Uterus (tissue), 2 donors: Measurements from ENCODE around the gene BTG2.

Experiments
- POLR2A ChIP-seq, 2 donors: fragments of 450-650 bp; IDR thresholded peaks; one replicate each; pipeline ENCODE4 v1.6.1; 2016; ENCODE audit warnings: antibody characterized with exemption in 2 of 2, mild to moderate bottlenecking in 1 of 2, moderate library complexity in 1 of 2
- TF ChIP-seq, protein P1 (sequence below), 4 experiments: fragments of 200-600 bp in 2 of 4; fragments of 450-650 bp in 2 of 4; sonication (generic) in 2 of 4; IDR thresholded peaks; one replicate each; pipeline ENCODE4 v1.5.1; 2016 to 2019; ENCODE audit warnings: antibody characterized with exemption in 4 of 4, mild to moderate bottlenecking in 2 of 4, moderate library complexity in 1 of 4

DNA sequence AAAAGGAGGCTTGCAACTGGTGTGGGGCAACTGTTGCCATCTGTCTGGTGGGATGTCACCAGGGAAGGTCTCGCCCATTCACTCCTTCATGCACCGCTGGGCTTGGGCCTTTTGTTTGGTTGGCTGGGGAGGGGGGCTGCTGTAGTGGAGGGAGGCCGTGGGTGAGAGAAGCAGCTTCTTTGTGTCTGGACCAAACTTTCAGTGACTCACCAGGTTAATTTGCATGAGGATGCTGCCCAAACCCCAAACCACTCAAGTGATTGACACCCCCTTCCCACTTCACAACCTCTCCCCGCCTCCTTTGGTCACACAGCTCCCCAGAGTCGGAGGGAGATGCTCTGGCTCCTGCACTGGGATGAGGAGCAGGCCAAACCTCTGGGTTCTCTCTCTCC, 19.7 kb downstream of the BTG2 start:
- TF ChIP-seq, protein P1, sequence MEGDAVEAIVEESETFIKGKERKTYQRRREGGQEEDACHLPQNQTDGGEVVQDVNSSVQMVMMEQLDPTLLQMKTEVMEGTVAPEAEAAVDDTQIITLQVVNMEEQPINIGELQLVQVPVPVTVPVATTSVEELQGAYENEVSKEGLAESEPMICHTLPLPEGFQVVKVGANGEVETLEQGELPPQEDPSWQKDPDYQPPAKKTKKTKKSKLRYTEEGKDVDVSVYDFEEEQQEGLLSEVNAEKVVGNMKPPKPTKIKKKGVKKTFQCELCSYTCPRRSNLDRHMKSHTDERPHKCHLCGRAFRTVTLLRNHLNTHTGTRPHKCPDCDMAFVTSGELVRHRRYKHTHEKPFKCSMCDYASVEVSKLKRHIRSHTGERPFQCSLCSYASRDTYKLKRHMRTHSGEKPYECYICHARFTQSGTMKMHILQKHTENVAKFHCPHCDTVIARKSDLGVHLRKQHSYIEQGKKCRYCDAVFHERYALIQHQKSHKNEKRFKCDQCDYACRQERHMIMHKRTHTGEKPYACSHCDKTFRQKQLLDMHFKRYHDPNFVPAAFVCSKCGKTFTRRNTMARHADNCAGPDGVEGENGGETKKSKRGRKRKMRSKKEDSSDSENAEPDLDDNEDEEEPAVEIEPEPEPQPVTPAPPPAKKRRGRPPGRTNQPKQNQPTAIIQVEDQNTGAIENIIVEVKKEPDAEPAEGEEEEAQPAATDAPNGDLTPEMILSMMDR (IDR thresholded peaks at IDR 0.05), result no peak
- no peak for TF ChIP-seq POLR2A (IDR thresholded peaks at IDR 0.05)
